GM12801 (cell line): ENCODE data around the gene STPG3.

ENCODE experiments used
- TF ChIP-seq, protein P1 (sequence below): IDR thresholded peaks from one replicate; pipeline ENCODE4 v1.5.1; 2011; ENCODE audit warnings: control low read depth; ENCODE audit not compliant: insufficient read length; ENCODE audit errors: extremely low read depth

The STPG3 gene

DNA sequence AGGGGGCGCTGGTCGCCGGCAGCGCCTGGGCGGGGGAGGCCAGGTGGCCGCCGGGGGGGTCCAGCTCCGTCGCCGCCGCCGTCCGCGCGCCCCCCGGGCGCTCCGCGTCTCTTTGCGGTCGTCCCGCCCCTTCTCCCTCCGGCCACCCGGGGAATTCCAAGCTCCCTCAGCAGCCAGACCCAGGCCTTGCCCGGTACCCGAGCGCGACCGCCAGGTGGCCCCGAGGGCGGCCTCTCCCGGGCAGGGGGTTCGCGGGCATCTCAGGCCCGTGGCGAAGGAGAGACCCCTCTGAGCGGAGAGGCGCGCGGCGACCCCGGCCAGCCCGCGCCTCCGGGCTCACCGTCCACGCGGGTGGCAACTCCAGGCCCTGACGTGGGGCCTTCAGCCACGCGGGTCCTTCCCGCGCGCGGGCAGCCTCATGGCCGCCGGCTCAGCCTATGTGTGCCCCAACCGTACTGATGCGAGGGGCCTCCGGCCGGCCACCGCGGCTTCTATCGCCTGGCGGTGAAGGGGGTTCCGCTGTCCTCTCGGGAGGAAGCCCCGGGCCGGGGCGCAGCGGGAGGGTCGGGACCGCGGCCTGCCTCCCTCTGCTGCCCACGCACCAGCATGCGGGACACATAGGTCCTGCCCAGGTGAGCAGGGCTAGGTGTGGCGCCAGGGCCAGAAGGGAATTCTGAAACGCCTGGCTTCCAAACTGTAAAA, 51.5 kb downstream of the STPG3 start:
- TF ChIP-seq, protein P1, sequence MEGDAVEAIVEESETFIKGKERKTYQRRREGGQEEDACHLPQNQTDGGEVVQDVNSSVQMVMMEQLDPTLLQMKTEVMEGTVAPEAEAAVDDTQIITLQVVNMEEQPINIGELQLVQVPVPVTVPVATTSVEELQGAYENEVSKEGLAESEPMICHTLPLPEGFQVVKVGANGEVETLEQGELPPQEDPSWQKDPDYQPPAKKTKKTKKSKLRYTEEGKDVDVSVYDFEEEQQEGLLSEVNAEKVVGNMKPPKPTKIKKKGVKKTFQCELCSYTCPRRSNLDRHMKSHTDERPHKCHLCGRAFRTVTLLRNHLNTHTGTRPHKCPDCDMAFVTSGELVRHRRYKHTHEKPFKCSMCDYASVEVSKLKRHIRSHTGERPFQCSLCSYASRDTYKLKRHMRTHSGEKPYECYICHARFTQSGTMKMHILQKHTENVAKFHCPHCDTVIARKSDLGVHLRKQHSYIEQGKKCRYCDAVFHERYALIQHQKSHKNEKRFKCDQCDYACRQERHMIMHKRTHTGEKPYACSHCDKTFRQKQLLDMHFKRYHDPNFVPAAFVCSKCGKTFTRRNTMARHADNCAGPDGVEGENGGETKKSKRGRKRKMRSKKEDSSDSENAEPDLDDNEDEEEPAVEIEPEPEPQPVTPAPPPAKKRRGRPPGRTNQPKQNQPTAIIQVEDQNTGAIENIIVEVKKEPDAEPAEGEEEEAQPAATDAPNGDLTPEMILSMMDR: no peak
